Mammary epithelial cell (primary cell): ENCODE data around the gene ABCC1.

Experiments
- CTCF ChIP-seq, 2 donors: IDR thresholded peaks in 1 of 2; conservative IDR thresholded peaks in 1 of 2; 2 replicates each; pipeline ENCODE4 v1.5.1; 2011 to 2012; ENCODE audit warnings: inconsistent platforms in 2 of 2, low read length in 2 of 2, mild to moderate bottlenecking in 2 of 2, control low read depth in 1 of 2, low read depth in 1 of 2; ENCODE audit not compliant: insufficient read depth in 1 of 2; ENCODE audit errors: extremely low read depth in 1 of 2
- EZH2 ChIP-seq: IDR thresholded peaks from 2 replicates; pipeline ENCODE4 v1.6.1; 2012; ENCODE audit warnings: low read length, inconsistent platforms, borderline replicate concordance

DNA sequence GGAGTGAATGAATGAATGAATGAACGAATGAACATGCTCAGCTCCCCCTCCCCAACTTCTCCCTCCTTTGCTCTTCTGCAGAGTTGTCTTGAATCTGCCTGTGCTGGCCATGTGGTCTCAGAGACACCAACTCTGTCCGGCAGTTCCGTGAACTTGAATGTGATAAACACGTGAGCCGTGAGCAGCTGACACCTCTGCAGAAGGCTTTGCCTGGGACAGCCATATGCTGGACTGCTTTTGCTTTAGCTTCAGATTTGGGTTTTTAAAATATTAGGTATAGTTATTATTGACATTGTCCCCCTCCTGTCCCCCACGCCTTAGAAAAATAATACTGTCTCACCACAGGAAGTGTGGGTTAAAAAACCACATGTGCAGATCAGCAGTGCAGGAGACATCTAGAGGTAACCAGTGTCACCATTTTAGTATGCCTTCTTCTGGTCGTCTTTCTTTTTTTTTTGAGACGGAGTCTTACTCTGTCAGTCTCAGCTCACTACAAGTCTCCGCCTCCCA, 83.8 kb downstream of the ABCC1 start:
- TF ChIP-seq CTCF (conservative IDR thresholded peaks at IDR 0.05 in 1 of 2, IDR thresholded peaks at IDR 0.05 in 1 of 2; ENCODE audit: extremely low read depth in 1 of 2, insufficient read depth in 1 of 2, low read depth in 1 of 2, low read length in 2 of 2), result no peak
- TF ChIP-seq EZH2, result no peak
